IMR-90 (cell line): ENCODE results near the gene MYBL2. TPM values are rescaled to one million over a fixed set of nuclear protein-coding genes. Genes with fewer than 3 reads are reported as not detected.

ENCODE experiments used
- ATAC-seq: fragments of 200-7000 bp; cut with Tn5 transposase; 2 replicates; pipeline ENCODE4 v1.9.1; 2020; ENCODE audit warnings: low read depth, mild to moderate bottlenecking, moderate library complexity
- BruUV-seq: library from RNA; stranded (reverse); fragments of 400-500 nt; replicated peaks from 2 replicates; lab custom pipeline; 2021; lab: Mats Ljungman, UMichigan
- CTCF ChIA-PET: fragments of 300-600 bp; formaldehyde crosslinking; extraction: SDS; loops from one replicate; lab custom pipeline; 2021; ENCODE audit warnings: antibody characterized with exemption; lab: Yijun Ruan, JAX
- POLR2A ChIA-PET: fragments of 300-600 bp; sonication (Branson Sonifier 250); formaldehyde crosslinking; loops from one replicate; lab custom pipeline; 2022; ENCODE audit warnings: antibody characterized with exemption; ENCODE audit not compliant: unreplicated experiment; lab: Charles Lee
- DNase-seq: peaks from one replicate; pipeline ENCODE4 v3.0.0; 2013
- H2AFZ ChIP-seq: replicated peaks from 2 replicates; pipeline ENCODE3; 2013; ENCODE audit warnings: low read length, mild to moderate bottlenecking; ENCODE audit not compliant: poor library complexity
- H2AK5ac ChIP-seq: 2 replicates; pipeline ENCODE4 v1.6.1; 2013; ENCODE audit warnings: low read depth, low read length, inconsistent platforms
- H2AK9ac ChIP-seq: replicated peaks from 2 replicates; pipeline ENCODE3; 2013; ENCODE audit warnings: mild to moderate bottlenecking, low read depth, low read length, moderate library complexity; ENCODE audit not compliant: poor library complexity
- H2BK120ac ChIP-seq: 2 replicates; pipeline ENCODE4 v1.6.1; 2013; ENCODE audit warnings: low read depth, low read length, inconsistent platforms
- H2BK15ac ChIP-seq: 3 replicates; pipeline ENCODE4 v1.6.1; 2013; ENCODE audit warnings: low read depth, low read length, inconsistent platforms
- H2BK20ac ChIP-seq: 2 replicates; pipeline ENCODE4 v1.6.1; 2013; ENCODE audit warnings: low read depth, mild to moderate bottlenecking, inconsistent platforms, low read length, moderate library complexity
- H2BK5ac ChIP-seq: 2 replicates; pipeline ENCODE4 v1.6.1; 2013; ENCODE audit warnings: mild to moderate bottlenecking, low read depth, low read length, inconsistent platforms; ENCODE audit not compliant: poor library complexity, severe bottlenecking
- H3K14ac ChIP-seq: replicated peaks from 2 replicates; pipeline ENCODE4 v1.6.1; 2013; ENCODE audit warnings: low read depth, low read length, inconsistent platforms
- H3K18ac ChIP-seq: 2 replicates; pipeline ENCODE4 v1.6.1; 2013; ENCODE audit warnings: low read depth, low read length, control low read depth
- H3K23ac ChIP-seq: 2 replicates; pipeline ENCODE4 v1.6.1; 2013; ENCODE audit warnings: low read depth, low read length, inconsistent platforms
- H3K27ac ChIP-seq: 2 replicates; pipeline ENCODE4 v1.5.1; 2013; ENCODE audit warnings: mild to moderate bottlenecking, control low read depth, low read length; ENCODE audit not compliant: insufficient read depth
- H3K27me3 ChIP-seq: 2 replicates; pipeline ENCODE4 v1.6.1; 2013; ENCODE audit warnings: low read length; ENCODE audit not compliant: control insufficient read depth, insufficient read depth
- H3K36me3 ChIP-seq: 2 replicates; pipeline ENCODE4 v1.6.1; 2013; ENCODE audit warnings: low read length, mixed read lengths; ENCODE audit not compliant: control insufficient read depth, insufficient read depth
- H3K4ac ChIP-seq: 2 replicates; pipeline ENCODE4 v1.6.1; 2013; ENCODE audit warnings: low read depth, low read length, inconsistent platforms
- H3K4me1 ChIP-seq: 2 replicates; pipeline ENCODE4 v1.6.1; 2013; ENCODE audit warnings: low read length, mixed read lengths; ENCODE audit not compliant: control insufficient read depth, insufficient read depth
- H3K4me2 ChIP-seq: 2 replicates; pipeline ENCODE4 v1.6.1; 2013; ENCODE audit warnings: low read depth, mild to moderate bottlenecking, control low read depth, low read length, moderate library complexity
- H3K4me3 ChIP-seq: 2 replicates; pipeline ENCODE4 v1.5.1; 2013; ENCODE audit warnings: low read depth, mild to moderate bottlenecking, control low read depth, low read length, moderate library complexity; ENCODE audit not compliant: insufficient read depth
- H3K56ac ChIP-seq: 2 replicates; pipeline ENCODE4 v1.6.1; 2013; ENCODE audit warnings: low read length, inconsistent platforms; ENCODE audit not compliant: insufficient read depth; ENCODE audit errors: extremely low read depth
- H3K79me1 ChIP-seq, 2 experiments: 2 replicates each; pipeline ENCODE4 v1.6.1; 2013; ENCODE audit warnings: low read length in 2 of 2, inconsistent platforms in 1 of 2, low read depth in 1 of 2
- H3K9ac ChIP-seq: 2 replicates; pipeline ENCODE4 v1.6.1; 2013; ENCODE audit warnings: low read depth, low read length, control low read depth
- H3K9me1 ChIP-seq: 2 replicates; pipeline ENCODE4 v1.6.1; 2013; ENCODE audit warnings: low read length, inconsistent platforms; ENCODE audit not compliant: insufficient read depth
- H3K9me3 ChIP-seq: 2 replicates; pipeline ENCODE4 v1.6.1; 2013; ENCODE audit warnings: low read length; ENCODE audit not compliant: control insufficient read depth, insufficient read depth
- H4K20me1 ChIP-seq: 2 replicates; pipeline ENCODE4 v1.6.1; 2013; ENCODE audit warnings: low read length, inconsistent platforms; ENCODE audit not compliant: insufficient read depth
- H4K5ac ChIP-seq: 2 replicates; pipeline ENCODE4 v1.6.1; 2013; ENCODE audit warnings: mild to moderate bottlenecking, low read depth, low read length, control low read depth
- H4K8ac ChIP-seq, 2 experiments: 2 replicates each; pipeline ENCODE4 v1.6.1; 2013; ENCODE audit warnings: low read depth in 2 of 2, low read length in 2 of 2, control low read depth in 1 of 2, inconsistent platforms in 1 of 2
- H4K91ac ChIP-seq: 2 replicates; pipeline ENCODE4 v1.6.1; 2013; ENCODE audit warnings: low read depth, low read length, inconsistent platforms; ENCODE audit not compliant: insufficient read depth
- BHLHE40 ChIP-seq: fragments of 150-350 bp; IDR thresholded peaks from 2 replicates; pipeline ENCODE4 v1.6.1; 2016; ENCODE audit warnings: mild to moderate bottlenecking, low read depth, low read length
- CEBPB ChIP-seq: IDR thresholded peaks from 2 replicates; pipeline ENCODE4 v1.6.1; 2012; ENCODE audit warnings: low read depth, low read length, improper control_type of control experiment
- CHD1 ChIP-seq: IDR thresholded peaks from 2 replicates; pipeline ENCODE4 v1.6.1; 2012; ENCODE audit warnings: low read depth, low read length, improper control_type of control experiment
- CTCF ChIP-seq: conservative IDR thresholded peaks from 2 replicates; pipeline ENCODE4 v1.5.1; 2012; ENCODE audit warnings: mild to moderate bottlenecking, low read depth, low read length, improper control_type of control experiment
- FOS ChIP-seq: fragments of 150-350 bp; IDR thresholded peaks from 2 replicates; pipeline ENCODE4 v1.6.1; 2016; ENCODE audit warnings: low read depth, low read length
- MAFK ChIP-seq: IDR thresholded peaks from 2 replicates; pipeline ENCODE4 v1.6.1; 2012; ENCODE audit warnings: low read depth, low read length, improper control_type of control experiment
- MAZ ChIP-seq: IDR thresholded peaks from 2 replicates; pipeline ENCODE4 v1.6.1; 2012; ENCODE audit warnings: low read depth, mild to moderate bottlenecking, low read length, improper control_type of control experiment, moderate library complexity, borderline replicate concordance
- MXI1 ChIP-seq: IDR thresholded peaks from 2 replicates; pipeline ENCODE4 v1.6.1; 2012; ENCODE audit warnings: low read depth, mild to moderate bottlenecking, low read length, moderate library complexity, borderline replicate concordance
- NFE2L2 ChIP-seq: fragments of 150-350 bp; IDR thresholded peaks from 2 replicates; pipeline ENCODE4 v1.6.1; 2016; ENCODE audit warnings: low read depth, mild to moderate bottlenecking, low read length
- POLR2A ChIP-seq: IDR thresholded peaks from 2 replicates; pipeline ENCODE4 v1.6.1; 2012; ENCODE audit warnings: mild to moderate bottlenecking, low read depth, low read length
- RAD21 ChIP-seq: IDR thresholded peaks from 2 replicates; pipeline ENCODE4 v1.6.1; 2012; ENCODE audit warnings: low read length, improper control_type of control experiment
- RFX5 ChIP-seq: IDR thresholded peaks from 2 replicates; pipeline ENCODE4 v1.8.0; 2012; ENCODE audit warnings: low read depth, mild to moderate bottlenecking, low read length, moderate library complexity
- SMC3 ChIP-seq: fragments of 150-350 bp; IDR thresholded peaks from 2 replicates; pipeline ENCODE4 v1.6.1; 2016; ENCODE audit warnings: low read depth, mild to moderate bottlenecking, antibody characterized with exemption, low read length, moderate library complexity
- WGBS, 2 experiments: methylation state at CpG; one replicate each; pipeline versions ENCODE4 v1.1.5 to v1.1.7; 2013; ENCODE audit warnings: missing lambda C conversion rate in 2 of 2; ENCODE audit not compliant: insufficient read length in 1 of 2; ENCODE audit errors: extremely low coverage in 2 of 2; 5-methylcytosine and 5-hydroxymethylcytosine counted together
- dilution Hi-C: fragments of 300-500 bp; cut with HindIII; formaldehyde crosslinking; loops from one replicate; pipeline ENCODE4 v1.14.3; 2018; ENCODE audit warnings: low sequenced_read_pairs; ENCODE audit not compliant: unreplicated experiment
- in situ Hi-C: fragments of 300-500 bp; cut with MboI; formaldehyde crosslinking; loops from 3 replicates; pipeline ENCODE4 v1.14.3; 2019; ENCODE audit warnings: low sequenced_read_pairs, inconsistent platforms, mixed read lengths
- intact Hi-C: fragments of 100-400 bp; cut with micrococcal nuclease; formaldehyde crosslinking; loops from 2 replicates; pipeline ENCODE4 v1.10.0; 2022
- polyA plus RNA-seq, 3 experiments: library from polyadenylated mRNA; depleted of rRNA; stranded (reverse); fragments of >200 nt; gene quantifications; 2 replicates each; pipeline ENCODE4 v1.2.3, GENCODE V29; 2012; ENCODE audit warnings: low replicate concordance in 1 of 3
- total RNA-seq: library from RNA; depleted of rRNA; stranded (reverse); fragments of >200 nt; gene quantifications from 2 replicates; pipeline ENCODE4 v1.2.3, GENCODE V29; 2012
- TF ChIP-seq, protein P1 (sequence below): fragments of 150-350 bp; IDR thresholded peaks from 2 replicates; pipeline ENCODE4 v1.6.1; 2017; ENCODE audit warnings: mild to moderate bottlenecking, antibody characterized with exemption, low read length, low read depth

MYBL2 gene
- total and polyA plus RNA-seq, 2 of the 4 experiments (the other 2 are of a cell fraction), result 12.4 to 23.1 TPM

- no TSS peak for BruUV-seq
Measured at GRCh38 chr20:43700627-43701026, 33.7 kb downstream of the MYBL2 start.

More at GRCh38 chr20:43700627-43701026, 33.7 kb downstream of the MYBL2 start:
- Histone ChIP-seq H2AFZ (no peak overlapping the region), H2AK9ac (no peak overlapping the region), H3K27ac (no peak overlapping the region), H3K18ac (no peak overlapping the region), H4K20me1 (no peaks in the 10 kb centered on the region; the same call in 1 of the 2 replicates), H3K27me3 (no peaks in the 10 kb centered on the region), H3K14ac (no peak overlapping the region), H3K4me1 (no peaks in the 10 kb centered on the region), H3K4me3 (no peak overlapping the region), H3K79me1 (no peaks in the 10 kb centered on the region; a peak in 2 of 4 replicates), H3K9ac (no peak overlapping the region), H2BK5ac (no peak overlapping the region), H2BK120ac (no peak overlapping the region), H2BK15ac (no peak overlapping the region), H3K23ac (no peak overlapping the region), H3K9me3 (no peaks in the 10 kb centered on the region), H3K56ac (no peak overlapping the region), H3K9me1 (no peaks in the 10 kb centered on the region), H2AK5ac (no peak overlapping the region), H2BK20ac (no peak overlapping the region), H3K4me2 (no peak overlapping the region), H3K36me3 (peaks cover 12% of the 10 kb centered on the region), H4K5ac (no peak overlapping the region), H4K8ac (no peak overlapping the region), H3K4ac (no peak overlapping the region), H4K91ac (no peak overlapping the region)
- no peak for TF ChIP-seq RFX5
- TF ChIP-seq POLR2A, result no peak
- TF ChIP-seq, protein P1, sequence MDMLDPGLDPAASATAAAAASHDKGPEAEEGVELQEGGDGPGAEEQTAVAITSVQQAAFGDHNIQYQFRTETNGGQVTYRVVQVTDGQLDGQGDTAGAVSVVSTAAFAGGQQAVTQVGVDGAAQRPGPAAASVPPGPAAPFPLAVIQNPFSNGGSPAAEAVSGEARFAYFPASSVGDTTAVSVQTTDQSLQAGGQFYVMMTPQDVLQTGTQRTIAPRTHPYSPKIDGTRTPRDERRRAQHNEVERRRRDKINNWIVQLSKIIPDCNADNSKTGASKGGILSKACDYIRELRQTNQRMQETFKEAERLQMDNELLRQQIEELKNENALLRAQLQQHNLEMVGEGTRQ, result no peak
- TF ChIP-seq CEBPB, result no peak
- no peak for TF ChIP-seq SMC3
- no peak for TF ChIP-seq MAZ
- TF ChIP-seq MXI1, result no peak
- TF ChIP-seq CTCF, result no peak
- TF ChIP-seq NFE2L2, result no peak
- no peak for TF ChIP-seq RAD21
- TF ChIP-seq MAFK, result no peak
- no peak for TF ChIP-seq FOS
- TF ChIP-seq CHD1, result no peak
- TF ChIP-seq BHLHE40, result no peak
- no peak for DNase-seq
- in situ Hi-C loops (no loop called here), intact Hi-C loops (no loop called here), dilution Hi-C loops (no loop called here)
- POLR2A ChIA-PET, result no interaction called here
- 97% methylated on average over 3 of the region's 8 CpGs; no CpG with 5 or more reads in 1 of the 2 experiments for WGBS, 2 experiments
- CTCF ChIA-PET, result no interaction called here
- no peak for ATAC-seq
